Prostate gland (tissue), 2 donors: Measurements from ENCODE around the gene RNF25.

Source experiments
- CTCF ChIP-seq, 4 experiments: fragments of 200-600 bp in 2 of 4; fragments of 450-650 bp in 2 of 4; sonication (generic) in 2 of 4; IDR thresholded peaks; 1 replicate in 3 of 4; 2 replicates in 1 of 4; pipeline ENCODE4 v1.5.1; 2016 to 2019; ENCODE audit warnings: antibody characterized with exemption in 4 of 4, mild to moderate bottlenecking in 2 of 4, moderate library complexity in 2 of 4
- POLR2A ChIP-seq: fragments of 450-650 bp; IDR thresholded peaks from one replicate; pipeline ENCODE4 v1.6.1; 2016; ENCODE audit warnings: antibody characterized with exemption, mild to moderate bottlenecking

- TF ChIP-seq CTCF (IDR thresholded peaks at IDR 0.05) (no peak), POLR2A (no peak)
Observed at GRCh38 chr2:218655751-218656150, 16.1 kb downstream of the RNF25 start.
